ENCODE measurements around the gene ETS1.

- TF ChIP-seq CTCF (IDR thresholded peaks at IDR 0.05) (no peak), POLR2A (IDR thresholded peaks at IDR 0.05) (no peak), POLR2AphosphoS5 (IDR thresholded peaks at IDR 0.05) (no peak)
Measured at GRCh38 chr11:128477278-128477677, 110.1 kb downstream of the ETS1 start.

Measured in transverse colon (tissue), 4 donors.